SU-DHL-6 (cell line): ENCODE results near the gene AQP4.

Experiments
- EZH2phosphoT487 ChIP-seq: fragments of 200-600 bp; sonication (generic), shearing (Covaris generic); conservative IDR thresholded peaks from 2 replicates; pipeline ENCODE4 v1.6.1; 2018; ENCODE audit warnings: mild to moderate bottlenecking, antibody characterized with exemption, low read length, moderate library complexity, mixed read lengths
- TF ChIP-seq, protein P1 (sequence below): fragments of 200-600 bp; sonication (generic); IDR thresholded peaks from one replicate; pipeline ENCODE4 v1.5.1; 2017; ENCODE audit warnings: antibody characterized with exemption, mild to moderate bottlenecking, low read length, moderate library complexity; ENCODE audit not compliant: insufficient read depth, poor library complexity, severe bottlenecking

DNA sequence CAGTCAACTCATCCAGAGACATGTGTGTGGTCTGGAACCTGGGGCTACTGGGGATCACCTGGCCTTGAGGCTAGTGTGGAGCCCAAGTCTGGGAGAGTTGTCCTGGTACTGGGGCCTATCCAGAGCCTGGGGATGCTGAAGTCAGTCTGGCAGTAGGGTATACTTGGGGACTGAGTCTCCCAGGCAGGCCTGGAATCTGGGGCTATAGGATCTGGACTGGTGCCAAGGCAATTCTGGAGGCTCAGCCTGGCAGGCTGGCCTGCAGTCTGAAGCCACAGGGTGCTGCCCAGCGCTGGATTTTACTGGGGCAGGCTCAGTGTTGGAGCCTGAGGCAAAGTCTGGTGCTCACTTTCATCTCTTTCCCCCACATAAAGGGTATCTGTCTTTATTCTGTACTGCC is 46.5 kb downstream of the AQP4 start:
- no peak for TF ChIP-seq EZH2phosphoT487
- TF ChIP-seq, protein P1, sequence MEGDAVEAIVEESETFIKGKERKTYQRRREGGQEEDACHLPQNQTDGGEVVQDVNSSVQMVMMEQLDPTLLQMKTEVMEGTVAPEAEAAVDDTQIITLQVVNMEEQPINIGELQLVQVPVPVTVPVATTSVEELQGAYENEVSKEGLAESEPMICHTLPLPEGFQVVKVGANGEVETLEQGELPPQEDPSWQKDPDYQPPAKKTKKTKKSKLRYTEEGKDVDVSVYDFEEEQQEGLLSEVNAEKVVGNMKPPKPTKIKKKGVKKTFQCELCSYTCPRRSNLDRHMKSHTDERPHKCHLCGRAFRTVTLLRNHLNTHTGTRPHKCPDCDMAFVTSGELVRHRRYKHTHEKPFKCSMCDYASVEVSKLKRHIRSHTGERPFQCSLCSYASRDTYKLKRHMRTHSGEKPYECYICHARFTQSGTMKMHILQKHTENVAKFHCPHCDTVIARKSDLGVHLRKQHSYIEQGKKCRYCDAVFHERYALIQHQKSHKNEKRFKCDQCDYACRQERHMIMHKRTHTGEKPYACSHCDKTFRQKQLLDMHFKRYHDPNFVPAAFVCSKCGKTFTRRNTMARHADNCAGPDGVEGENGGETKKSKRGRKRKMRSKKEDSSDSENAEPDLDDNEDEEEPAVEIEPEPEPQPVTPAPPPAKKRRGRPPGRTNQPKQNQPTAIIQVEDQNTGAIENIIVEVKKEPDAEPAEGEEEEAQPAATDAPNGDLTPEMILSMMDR, result no peak
